GM18951 (cell line): ENCODE measurements around the gene ADAMTSL1.

ENCODE experiments used
- POLR2A ChIP-seq: IDR thresholded peaks from 4 replicates; pipeline ENCODE4 v1.6.1; 2011; ENCODE audit warnings: mild to moderate bottlenecking; ENCODE audit not compliant: insufficient read length, insufficient read depth; ENCODE audit errors: extremely low read depth
- in situ Hi-C: fragments of 300-500 bp; cut with MboI; formaldehyde crosslinking; loops from one replicate; pipeline ENCODE4 v1.12.0; 2022; ENCODE audit warnings: low sequenced_read_pairs, mixed read lengths, inconsistent platforms; ENCODE audit not compliant: unreplicated experiment

The ADAMTSL1 gene

GRCh38 chr9:18877984-18878383, 404.0 kb downstream of the ADAMTSL1 start:
- in situ Hi-C loops, result no loop called here
- TF ChIP-seq POLR2A, result no peak

GRCh38 chr9:18881758-18882157, 407.8 kb downstream of the ADAMTSL1 start:
- no peak for TF ChIP-seq POLR2A
- in situ Hi-C loops, result no loop called here

- no peak for TF ChIP-seq POLR2A
- in situ Hi-C loops, result no loop called here
Observed at GRCh38 chr9:18887546-18887945, 413.6 kb downstream of the ADAMTSL1 start.

GRCh38 chr9:18888290-18888689, 414.3 kb downstream of the ADAMTSL1 start:
- in situ Hi-C loops, result no loop called here
- no peak for TF ChIP-seq POLR2A

- no peak for TF ChIP-seq POLR2A
Observed at GRCh38 chr9:18889550-18889949, 415.6 kb downstream of the ADAMTSL1 start.

GRCh38 chr9:18890372-18890771, 416.4 kb downstream of the ADAMTSL1 start:
- TF ChIP-seq POLR2A, result no peak
- in situ Hi-C loops, result no loop called here

More at GRCh38 chr9:18889550-18889949, 415.6 kb downstream of the ADAMTSL1 start:
- in situ Hi-C loops, result no loop called here

- in situ Hi-C loops, result no loop called here
- no peak for TF ChIP-seq POLR2A
Observed at GRCh38 chr9:18891946-18892670, 418.2 kb downstream of the ADAMTSL1 start.

GRCh38 chr9:18893046-18893445, 419.1 kb downstream of the ADAMTSL1 start:
- TF ChIP-seq POLR2A, result no peak
- in situ Hi-C loops, result no loop called here

GRCh38 chr9:18893491-18893890, 419.5 kb downstream of the ADAMTSL1 start:
- no peak for TF ChIP-seq POLR2A
- in situ Hi-C loops, result no loop called here

DNA sequence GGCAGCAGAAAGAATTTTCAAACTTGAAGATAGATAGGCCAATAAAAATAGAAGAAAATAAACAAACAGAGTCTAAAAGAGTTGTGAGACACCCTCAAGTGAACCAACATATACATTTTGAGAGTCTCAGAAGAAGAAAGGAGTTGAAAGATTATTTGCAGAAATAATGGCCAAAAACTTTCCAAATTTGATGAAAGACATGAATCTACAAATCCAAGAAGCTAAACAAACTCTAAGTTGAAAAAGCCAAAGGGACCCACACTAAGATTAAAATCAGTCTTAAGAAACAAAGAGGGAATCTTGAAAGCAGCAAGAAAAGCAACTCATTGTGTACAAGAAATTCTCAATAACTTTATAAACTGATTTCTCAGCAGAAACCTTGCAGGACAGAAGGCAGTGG, 422.1 kb downstream of the ADAMTSL1 start:
- in situ Hi-C loops, result no loop called here
- TF ChIP-seq POLR2A, result no peak

- no peak for TF ChIP-seq POLR2A
- in situ Hi-C loops, result no loop called here
Observed at GRCh38 chr9:18896531-18897179, 422.7 kb downstream of the ADAMTSL1 start.

DNA sequence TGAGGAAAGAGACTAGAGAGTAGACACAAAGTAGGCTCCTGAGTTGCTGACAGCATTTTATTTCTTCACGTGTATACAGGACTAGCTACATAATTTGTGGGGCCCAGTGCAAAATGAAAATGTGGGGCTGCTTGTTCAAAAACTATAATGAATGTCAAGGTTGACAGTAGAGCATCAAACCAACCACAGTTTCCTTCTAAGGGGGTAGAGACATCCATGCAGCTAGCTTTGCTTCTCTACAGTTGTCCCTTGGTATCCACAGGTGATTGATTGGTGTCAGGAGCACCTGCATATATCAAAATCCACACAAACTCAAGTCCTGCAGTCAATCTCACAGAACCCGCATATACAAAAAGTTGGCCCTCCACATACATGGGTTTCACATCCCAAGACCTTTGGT, 429.5 kb downstream of the ADAMTSL1 start:
- in situ Hi-C loops, result no loop called here
- TF ChIP-seq POLR2A, result no peak

GRCh38 chr9:18905028-18905882, 431.3 kb downstream of the ADAMTSL1 start:
- in situ Hi-C loops, result no loop called here
- no peak for TF ChIP-seq POLR2A

DNA sequence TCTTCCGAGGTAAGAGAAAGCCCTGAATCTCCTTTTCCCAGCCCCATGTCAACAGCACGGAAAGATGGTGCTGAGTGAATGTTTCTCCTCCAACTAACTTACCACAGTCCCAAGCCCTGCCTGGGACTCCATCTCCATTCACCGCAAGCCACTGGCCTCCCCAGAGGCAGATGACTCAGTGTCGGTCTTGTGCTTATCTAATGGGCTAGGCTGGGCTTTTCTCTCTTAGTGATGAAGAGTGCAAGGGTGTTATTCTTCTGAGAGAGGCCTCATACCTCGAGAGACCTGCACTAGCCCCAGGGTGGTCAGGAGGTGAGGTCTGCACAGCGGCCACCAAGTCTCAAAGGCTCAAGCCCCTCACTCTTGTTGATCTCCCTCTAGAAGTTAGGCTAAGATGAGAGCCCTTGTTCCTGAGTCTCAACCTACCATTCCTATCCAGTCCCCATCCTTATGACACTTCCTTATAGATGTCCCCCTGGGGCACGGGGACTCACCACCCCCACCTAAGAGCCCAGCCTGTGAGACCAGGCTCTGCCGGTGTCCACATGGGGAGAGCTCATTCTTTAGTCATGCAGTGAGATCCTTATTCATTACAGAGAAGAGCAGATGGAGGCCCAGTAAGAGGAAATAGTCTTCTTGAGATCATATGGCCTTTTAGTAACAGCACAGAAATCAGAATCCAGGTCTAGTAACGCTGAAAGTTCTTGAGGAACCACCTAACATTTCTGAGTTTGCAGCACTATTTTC, 432.1 kb downstream of the ADAMTSL1 start:
- in situ Hi-C loops, result no loop called here
- no peak for TF ChIP-seq POLR2A
